ENCODE results near the gene B4GALNT1. TPM values are rescaled to one million over a fixed set of nuclear protein-coding genes. Genes with fewer than 3 reads are reported as not detected.
A peak's percentile ranks its signal among the peaks of the same experiment; 100 is the strongest.

Gene B4GALNT1
- total RNA-seq, 2 experiments from 2014 or later: 0.62 to 0.77 TPM

DNA sequence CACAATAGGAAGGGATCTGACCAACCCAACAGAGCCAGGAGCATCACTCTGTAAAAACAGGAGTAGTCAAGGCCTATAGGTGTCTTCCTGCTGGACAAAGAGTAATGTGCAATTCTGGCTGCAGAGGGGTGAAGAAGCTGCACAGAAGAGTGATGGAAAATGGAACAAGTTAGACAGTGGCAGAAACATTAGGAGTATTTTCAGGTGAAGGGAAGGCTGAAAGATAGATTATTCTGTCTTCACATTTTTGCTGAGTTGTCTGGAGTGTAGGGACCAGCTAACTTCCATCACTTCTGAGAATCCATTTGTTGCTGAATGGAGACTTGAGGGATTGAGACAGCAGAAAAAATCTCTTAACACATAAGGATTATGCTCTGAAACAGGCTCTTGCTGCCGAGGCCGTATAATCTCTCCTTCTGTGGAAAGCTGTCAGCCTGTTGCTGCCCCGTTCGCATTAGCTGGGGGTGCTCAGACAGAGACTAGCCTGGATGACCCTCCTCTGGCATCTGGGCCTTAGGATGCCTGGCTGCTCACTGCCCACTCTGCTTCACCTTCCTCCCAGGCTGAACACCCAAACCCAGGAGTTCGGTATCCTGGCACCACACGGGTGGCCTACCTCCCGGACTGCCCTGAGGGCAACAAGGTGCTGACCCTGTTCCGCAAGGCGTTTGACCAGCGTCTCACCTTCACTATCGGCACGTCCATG is 24.9 kb downstream of the B4GALNT1 start:
- POLR2A ChIA-PET: no interaction called here

DNA sequence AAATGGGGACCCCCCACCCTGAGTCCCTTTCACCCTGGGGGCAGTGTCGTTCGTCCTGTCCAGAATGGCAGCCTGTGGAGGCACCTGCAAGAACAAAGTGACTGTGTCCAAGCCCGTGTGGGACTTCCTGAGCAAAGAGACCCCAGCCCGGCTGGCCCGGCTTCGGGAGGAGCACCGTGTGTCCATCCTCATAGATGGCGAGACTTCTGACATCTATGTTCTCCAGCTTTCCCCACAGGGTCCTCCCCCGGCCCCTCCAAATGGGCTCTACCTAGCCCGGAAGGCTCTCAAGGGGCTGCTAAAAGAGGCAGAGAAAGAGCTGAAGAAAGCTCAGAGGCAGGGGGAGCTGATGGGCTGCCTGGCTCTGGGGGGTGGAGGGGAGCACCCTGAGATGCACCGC is 26.2 kb downstream of the B4GALNT1 start:
- H3K9me3 Mint-ChIP-seq: no peaks in the 10 kb centered on the region
- no peak overlapping the region for H3K4me3 Mint-ChIP-seq
- ChIA-PET CTCF (interaction anchor here (0.9 to 1.5 kb wide), 3 partner anchors 13 to 14 kb away, joined by 3 to 11 read pairs (median 3); no protein-coding TSS in a partner anchor), POLR2A (interaction anchor here (0.5 kb wide), 1 partner anchor 13 kb away, joined by 3 read pairs; no protein-coding TSS in a partner anchor)
- H3K27ac Mint-ChIP-seq: peak overlapping the region; percentile 15
- peaks cover 31% of the 10 kb centered on the region for H3K4me1 Mint-ChIP-seq
- no peak for DNase-seq
- peaks cover 12% of the 10 kb centered on the region for H3K36me3 Mint-ChIP-seq (ENCODE audit: low read depth)
- H3K27me3 Mint-ChIP-seq: peaks cover 6% of the 10 kb centered on the region

More for the DNA sequence above, 24.9 kb downstream of the B4GALNT1 start:
- Mint-ChIP-seq H3K9me3 (no peaks in the 10 kb centered on the region), H3K4me3 (no peak overlapping the region), H3K27ac (no peak overlapping the region), H3K4me1 (peaks cover 32% of the 10 kb centered on the region), H3K27me3 (peaks cover 19% of the 10 kb centered on the region), H3K36me3 (ENCODE audit: low read depth) (peaks cover 2% of the 10 kb centered on the region)
- no peak for DNase-seq
- CTCF ChIA-PET: interaction anchor here (1.3 to 1.4 kb wide), 2 partner anchors 12 to 25 kb away, joined by 3 to 8 read pairs; no protein-coding TSS in a partner anchor

DNA sequence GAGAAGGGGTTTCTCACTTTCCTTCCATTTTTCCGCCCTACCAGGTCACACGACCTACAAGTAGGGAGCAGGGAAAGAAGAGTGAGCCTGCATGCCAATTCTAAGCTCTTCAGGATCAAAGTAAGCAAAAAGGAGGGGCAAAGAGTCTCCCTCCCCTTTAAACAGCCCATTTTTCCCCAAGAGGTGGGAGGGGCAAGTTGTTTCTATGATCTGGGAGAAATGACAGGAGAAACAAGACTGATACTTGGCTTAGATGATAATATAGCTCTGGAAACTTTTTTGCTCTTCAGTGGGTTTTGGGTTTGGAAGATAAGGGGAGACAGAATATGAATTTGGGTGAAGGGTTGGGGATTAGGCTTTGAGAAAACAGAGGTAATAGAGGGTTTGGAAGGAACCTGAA is 26.6 kb downstream of the B4GALNT1 start:
- Mint-ChIP-seq H3K27ac (peak overlapping the region; percentile 15), H3K27me3 (peaks cover 5% of the 10 kb centered on the region), H3K9me3 (no peaks in the 10 kb centered on the region), H3K4me1 (peaks cover 30% of the 10 kb centered on the region), H3K4me3 (no peak overlapping the region), H3K36me3 (ENCODE audit: low read depth) (peaks cover 16% of the 10 kb centered on the region)
- ChIA-PET CTCF (interaction anchor here (0.9 to 1.5 kb wide), 2 partner anchors 13 to 14 kb away, joined by 3 to 11 read pairs; no protein-coding TSS in a partner anchor), POLR2A (no interaction called here)
- no peak for DNase-seq

DNA sequence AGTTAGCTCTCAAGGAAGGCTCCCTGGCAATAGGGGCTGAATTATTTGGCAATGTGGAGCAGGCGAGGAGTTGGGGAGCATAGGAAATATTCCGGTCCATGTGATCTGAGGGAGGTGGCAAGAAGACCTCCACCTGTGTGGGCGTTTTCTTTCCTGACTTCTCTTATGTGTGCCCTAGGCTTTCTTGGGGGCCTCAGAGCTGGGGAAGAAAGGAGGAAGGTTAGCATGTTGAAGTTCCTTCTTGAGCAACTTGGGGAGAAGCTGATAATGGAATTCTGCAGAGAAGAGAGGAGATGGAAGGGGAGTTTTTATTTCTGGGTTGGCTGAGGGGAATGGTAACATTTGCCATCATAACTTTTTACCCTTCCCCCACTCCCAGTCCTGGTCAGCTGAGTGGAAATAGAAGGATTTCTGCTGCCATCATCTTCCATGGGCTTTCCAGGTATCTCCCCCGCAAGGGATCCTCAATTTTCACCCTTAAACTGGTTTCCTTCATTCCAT is 27.1 kb downstream of the B4GALNT1 start:
- CTCF ChIA-PET: interaction anchor here (0.6 to 1.5 kb wide), 4 partner anchors 13 to 21 kb away, joined by 3 to 11 read pairs (median 3); no protein-coding TSS in a partner anchor

DNA sequence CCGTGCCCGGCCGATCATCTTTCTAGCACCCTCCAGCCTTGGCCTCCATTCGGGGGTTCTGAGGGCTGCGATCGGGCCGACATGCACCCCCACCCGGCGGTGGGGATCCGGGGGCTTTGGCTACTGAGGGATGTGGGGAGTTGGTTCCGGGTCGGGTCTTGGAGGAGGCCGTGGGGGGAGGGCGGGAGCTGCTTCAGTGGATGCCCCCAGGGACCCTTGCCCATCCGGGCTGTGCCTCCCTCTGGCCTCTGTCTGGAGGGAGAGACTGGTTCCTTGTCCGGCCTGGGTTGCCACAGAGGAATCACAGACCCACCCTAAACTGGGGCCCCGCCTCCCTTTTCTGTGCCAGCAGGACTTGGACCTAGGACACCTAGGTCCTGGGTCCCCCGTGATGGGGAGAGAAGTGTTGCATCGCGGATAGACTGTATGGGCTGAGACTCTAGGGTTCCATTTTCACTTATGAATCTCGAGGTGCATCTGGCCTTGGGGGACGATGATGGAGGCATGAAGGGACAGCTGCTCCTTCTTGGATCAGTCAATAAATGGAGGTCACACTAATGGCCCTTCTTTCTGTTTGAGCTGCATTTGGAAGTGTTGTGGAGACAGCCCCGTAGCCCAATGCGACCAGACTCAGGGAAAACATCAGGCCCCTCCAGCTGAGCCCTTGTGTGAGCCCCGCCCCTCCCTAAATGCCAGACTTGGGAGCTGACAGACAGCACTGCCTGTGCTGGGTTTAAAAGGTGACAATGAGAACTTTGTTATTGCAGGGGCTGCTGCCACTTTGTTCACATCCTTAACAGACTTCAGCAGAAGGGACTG is 27.8 kb downstream of the B4GALNT1 start:
- POLR2A ChIA-PET: no interaction called here
- Mint-ChIP-seq H3K27ac (peak overlapping the region; percentile 86), H3K9me3 (no peaks in the 10 kb centered on the region)

More for the DNA sequence above, 27.1 kb downstream of the B4GALNT1 start:
- H3K4me1 Mint-ChIP-seq: peaks cover 29% of the 10 kb centered on the region
- H3K9me3 Mint-ChIP-seq: no peaks in the 10 kb centered on the region
- POLR2A ChIA-PET: no interaction called here
- H3K36me3 Mint-ChIP-seq (ENCODE audit: low read depth): peaks cover 22% of the 10 kb centered on the region
- H3K27me3 Mint-ChIP-seq: peaks cover 5% of the 10 kb centered on the region
- H3K4me3 Mint-ChIP-seq: peak overlapping the region; percentile 76
- no peak for DNase-seq
- H3K27ac Mint-ChIP-seq: peak overlapping the region; percentile 86

DNA sequence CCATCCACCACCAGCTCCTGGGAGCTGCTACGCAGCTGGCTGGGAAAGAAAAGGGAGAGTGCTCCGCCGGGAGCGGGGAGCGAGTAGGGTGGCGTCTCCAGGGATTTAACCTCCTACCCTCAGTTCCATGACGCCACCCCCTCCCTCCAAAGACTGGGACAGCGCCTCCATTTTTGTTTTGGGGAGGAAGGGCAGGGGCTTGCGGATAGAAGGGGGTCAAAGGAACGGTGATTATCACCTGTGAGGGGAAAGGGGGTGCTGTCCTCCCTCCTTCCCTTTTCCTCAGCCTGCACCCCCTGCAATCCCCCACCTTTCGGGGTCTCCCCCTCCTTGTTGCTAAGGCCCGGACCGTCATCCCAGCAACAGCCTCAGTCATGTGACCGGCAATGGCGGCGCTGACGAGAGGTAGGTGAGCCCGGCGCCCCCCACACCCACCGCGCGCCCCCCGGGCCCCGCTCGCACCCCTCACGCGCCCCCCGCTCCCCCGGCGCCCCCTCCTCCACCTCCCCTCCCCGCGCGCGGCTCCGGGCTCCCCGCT is 28.5 kb downstream of the B4GALNT1 start, which contains the start of gene DTX3:
Gene DTX3 (plus strand): TSS at position 371 of the 538 bp plus-strand sequence. CDS start 1,694 bp downstream, outside the sequence.
- H3K4me1 Mint-ChIP-seq: peaks cover 23% of the 10 kb centered on the region
- ChIA-PET POLR2A (no interaction called here), CTCF (no interaction called here)

More for the DNA sequence above, 27.8 kb downstream of the B4GALNT1 start:
- CTCF ChIA-PET: interaction anchor here (0.6 to 1.5 kb wide), 3 partner anchors 15 to 21 kb away, joined by 3 to 11 read pairs (median 3); no protein-coding TSS in a partner anchor
- peaks cover 23% of the 10 kb centered on the region for H3K4me1 Mint-ChIP-seq
- H3K36me3 Mint-ChIP-seq (ENCODE audit: low read depth): peaks cover 27% of the 10 kb centered on the region
- H3K4me3 Mint-ChIP-seq: peak overlapping the region; percentile 76
- no peak for DNase-seq
- H3K27me3 Mint-ChIP-seq: peaks cover under 1% of the 10 kb centered on the region

DNA sequence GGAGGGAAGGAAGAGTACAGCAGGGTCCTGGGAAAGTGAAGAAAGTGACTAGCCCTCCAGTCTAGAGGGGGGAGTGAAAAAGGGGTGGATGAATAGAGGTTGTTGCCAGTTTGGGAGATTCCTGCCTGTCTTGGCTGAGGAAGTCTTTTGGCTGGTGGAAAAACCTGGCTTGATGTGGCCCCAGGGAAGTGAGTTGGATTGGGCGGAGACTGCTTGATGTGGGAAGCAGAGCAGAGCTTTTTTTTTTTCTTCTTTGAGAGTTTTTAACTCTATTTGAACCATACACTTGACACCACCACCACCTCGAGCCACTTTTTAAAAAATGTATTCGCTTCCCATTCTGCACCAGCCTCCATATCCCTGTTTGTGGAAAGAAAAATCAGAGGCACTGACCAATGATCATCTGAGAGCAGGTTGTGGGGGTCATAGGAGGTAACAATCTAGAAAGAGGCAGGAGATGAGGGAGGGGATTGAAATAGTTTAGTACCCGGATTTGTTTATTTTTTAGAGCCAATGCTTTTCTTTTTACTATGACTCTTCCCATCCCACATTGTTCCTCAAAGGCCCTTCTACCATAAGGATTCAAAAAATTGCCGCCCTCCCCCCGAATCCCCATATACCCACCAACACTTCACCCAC is 29.1 kb downstream of the B4GALNT1 start:
- Mint-ChIP-seq H3K9me3 (no peaks in the 10 kb centered on the region), H3K36me3 (ENCODE audit: low read depth) (peaks cover 39% of the 10 kb centered on the region), H3K27ac (peak overlapping the region; percentile 90), H3K4me3 (peak overlapping the region; percentile 76), H3K27me3 (no peaks in the 10 kb centered on the region), H3K4me1 (peaks cover 23% of the 10 kb centered on the region)
- DNase-seq: no peak
- ChIA-PET CTCF (interaction anchor here (1.4 kb wide), 1 partner anchor 11 kb away, joined by 4 read pairs; no protein-coding TSS in a partner anchor), POLR2A (no interaction called here)

More for the DNA sequence above, 28.5 kb downstream of the B4GALNT1 start, which contains the start of gene DTX3:
- peaks cover 34% of the 10 kb centered on the region for H3K36me3 Mint-ChIP-seq (ENCODE audit: low read depth)
- no peaks in the 10 kb centered on the region for H3K9me3 Mint-ChIP-seq
- peak within 1 kb of the TSS; percentile 76 for H3K4me3 Mint-ChIP-seq
- H3K27me3 Mint-ChIP-seq: no peaks in the 10 kb centered on the region
- DNase-seq: peak; percentile 45
- H3K27ac Mint-ChIP-seq: peak within 1 kb of the TSS; percentile 90

DNA sequence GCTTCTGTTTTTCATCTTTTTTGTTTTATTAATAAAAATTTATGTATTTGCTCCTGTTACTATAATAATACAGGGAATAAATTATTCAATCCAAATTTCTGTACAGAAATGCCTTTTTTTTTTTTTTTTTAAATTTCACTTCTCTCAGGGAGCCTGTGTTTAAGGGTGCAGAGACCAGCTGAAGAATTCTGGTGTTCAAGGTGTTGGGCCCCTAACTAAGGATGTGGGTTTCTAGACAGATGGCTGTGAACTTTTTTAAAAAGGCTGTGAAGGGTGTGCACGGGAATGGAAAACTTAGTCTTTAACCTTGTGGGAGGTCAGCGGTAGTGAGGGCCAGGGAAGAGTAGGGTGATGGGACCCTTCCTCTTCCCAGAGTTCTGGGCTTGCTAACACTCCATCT is 29.7 kb downstream of the B4GALNT1 start:
- ChIA-PET CTCF (interaction anchor here (0.6 to 1.4 kb wide), 2 partner anchors 10 to 296 kb away, joined by 3 to 4 read pairs; no protein-coding TSS in a partner anchor), POLR2A (no interaction called here)
- Mint-ChIP-seq H3K4me1 (peaks cover 23% of the 10 kb centered on the region), H3K4me3 (no peak overlapping the region), H3K27ac (peak overlapping the region; percentile 90), H3K36me3 (ENCODE audit: low read depth) (peaks cover 43% of the 10 kb centered on the region), H3K9me3 (no peaks in the 10 kb centered on the region), H3K27me3 (no peaks in the 10 kb centered on the region)
- no peak for DNase-seq

DNA sequence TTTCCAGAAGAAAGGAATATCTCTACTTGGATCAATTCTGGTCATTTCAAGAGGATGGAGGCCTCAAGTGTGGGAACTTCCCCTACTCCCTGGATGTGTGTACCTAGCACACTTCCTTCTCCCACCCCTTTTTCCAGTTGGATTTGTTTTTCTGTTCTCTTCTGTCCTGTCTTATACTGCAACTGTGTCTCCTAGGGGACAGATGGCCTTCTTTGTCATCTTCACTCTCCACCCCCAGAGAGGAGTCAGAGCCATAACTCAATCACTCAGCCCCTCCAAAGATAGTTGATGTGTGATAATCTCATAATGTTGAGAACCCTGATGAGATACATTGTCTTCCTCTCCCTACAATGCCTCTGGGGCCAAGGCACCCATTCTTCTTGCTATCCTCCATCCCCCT is 30.5 kb downstream of the B4GALNT1 start:
- Mint-ChIP-seq H3K36me3 (ENCODE audit: low read depth) (peaks cover 47% of the 10 kb centered on the region), H3K4me3 (no peak overlapping the region), H3K9me3 (no peaks in the 10 kb centered on the region), H3K27me3 (no peaks in the 10 kb centered on the region), H3K27ac (no peak overlapping the region), H3K4me1 (peaks cover 23% of the 10 kb centered on the region)
- ChIA-PET POLR2A (no interaction called here), CTCF (interaction anchor here (1.4 kb wide), 1 partner anchor 10 kb away, joined by 4 read pairs; no protein-coding TSS in a partner anchor)
- DNase-seq: no peak

DNA sequence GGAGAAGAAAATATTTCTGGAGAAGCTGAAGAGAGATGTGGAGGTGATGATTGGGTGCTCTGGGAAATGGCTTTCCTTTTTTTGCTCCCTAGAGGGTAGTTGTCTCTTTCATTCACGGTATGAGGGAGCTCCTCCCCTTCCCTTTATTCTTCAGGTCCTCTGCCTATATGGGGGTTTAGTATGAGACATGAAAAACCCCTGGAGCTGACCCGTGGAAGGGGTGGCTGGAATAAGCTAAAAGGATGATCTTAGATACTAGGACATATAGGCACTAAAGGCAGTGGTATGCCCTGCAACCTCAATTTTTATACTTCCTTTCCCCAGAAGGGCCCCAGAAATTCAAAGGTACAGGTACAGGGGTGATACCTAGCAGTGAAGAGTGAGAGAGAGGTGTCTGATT is 32.6 kb downstream of the B4GALNT1 start:
- POLR2A ChIA-PET: no interaction called here
- H3K36me3 Mint-ChIP-seq (ENCODE audit: low read depth): peaks cover 51% of the 10 kb centered on the region
- no peaks in the 10 kb centered on the region for H3K27me3 Mint-ChIP-seq
- DNase-seq: no peak
- H3K9me3 Mint-ChIP-seq: no peaks in the 10 kb centered on the region
- H3K4me1 Mint-ChIP-seq: peaks cover 18% of the 10 kb centered on the region
- no peak overlapping the region for H3K27ac Mint-ChIP-seq
- no peak overlapping the region for H3K4me3 Mint-ChIP-seq
- CTCF ChIA-PET: interaction anchor here (0.6 to 1.7 kb wide), 8 partner anchors 9 to 1424 kb away, joined by 3 to 5 read pairs (median 3); partner anchors contain the start of gene GLI1

DNA sequence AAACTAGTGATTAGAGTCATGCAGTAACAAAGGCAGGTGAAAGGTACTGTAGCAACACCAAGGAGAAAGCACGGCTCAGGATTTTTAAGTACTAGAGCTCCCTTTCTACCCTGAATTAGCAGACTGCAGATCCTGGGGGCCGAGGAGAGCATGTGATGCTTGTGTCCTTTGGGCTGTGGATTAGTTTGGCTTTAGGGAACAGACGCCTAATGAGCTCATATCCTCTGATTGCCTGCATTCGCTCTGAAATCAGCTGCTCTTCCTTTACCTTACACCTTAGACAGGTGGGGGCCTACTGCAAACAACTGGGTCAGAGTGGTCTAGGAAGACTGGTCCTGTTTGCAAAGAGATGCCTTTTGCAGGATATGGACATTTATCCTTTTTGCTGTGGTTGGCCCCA is 39.8 kb downstream of the B4GALNT1 start:
- no peak overlapping the region for H3K4me3 Mint-ChIP-seq
- ChIA-PET POLR2A (interaction anchor here (0.6 to 0.7 kb wide), 2 partner anchors 14 to 183 kb away, joined by 3 to 7 read pairs; no protein-coding TSS in a partner anchor), CTCF (interaction anchor here (0.7 to 3.7 kb wide), 6 partner anchors 9 to 163 kb away, joined by 3 to 27 read pairs (median 4); no protein-coding TSS in a partner anchor)
- H3K9me3 Mint-ChIP-seq: peaks cover 2% of the 10 kb centered on the region
- DNase-seq: no peak
- peaks cover 19% of the 10 kb centered on the region for H3K36me3 Mint-ChIP-seq (ENCODE audit: low read depth)
- H3K27me3 Mint-ChIP-seq: no peaks in the 10 kb centered on the region
- peaks cover 28% of the 10 kb centered on the region for H3K4me1 Mint-ChIP-seq
- H3K27ac Mint-ChIP-seq: no peak overlapping the region
